ENCODE measurements around the gene PRMT1.
"Not testable (repeated sequence)": the region's sequence is repeated elsewhere in the genome, so short reads cannot be mapped to it uniquely, and the experiment has no call there.

Gene PRMT1

GRCh38 chr19:49677231-49677900 is at the start of gene PRMT1:
TSS of gene PRMT1 (plus strand) at chr19:49677271. CDS start at chr19:49677281, 10 bp downstream.
- DNase-seq (ENCODE audit: low spot score) = no peak

GRCh38 chr19:49629659-49630058 is 47.4 kb upstream of the PRMT1 start:
- DNase-seq (ENCODE audit: low spot score) = no peak

- DNase-seq (ENCODE audit: low spot score) = no peak
These were observed 46.0 kb upstream of the PRMT1 start for GRCh38 chr19:49631014-49631588.

- no peak for DNase-seq (ENCODE audit: low spot score)
These were observed 45.4 kb upstream of the PRMT1 start for GRCh38 chr19:49631610-49632192.

GRCh38 chr19:49632576-49632975 is 44.5 kb upstream of the PRMT1 start:
- no peak for DNase-seq (ENCODE audit: low spot score)

- DNase-seq (ENCODE audit: low spot score) = not testable (repeated sequence)
These were observed 43.8 kb upstream of the PRMT1 start for GRCh38 chr19:49633273-49633672.

GRCh38 chr19:49635530-49636232 is 41.4 kb upstream of the PRMT1 start:
- DNase-seq (ENCODE audit: low spot score) = no peak

GRCh38 chr19:49636233-49636932 is 40.7 kb upstream of the PRMT1 start:
- DNase-seq (ENCODE audit: low spot score) = no peak

- DNase-seq (ENCODE audit: low spot score) = peak; percentile 80
These were observed 39.0 kb upstream of the PRMT1 start for GRCh38 chr19:49637821-49638738.

- DNase-seq (ENCODE audit: low spot score) = no peak
These were observed 37.5 kb upstream of the PRMT1 start for GRCh38 chr19:49639401-49640112.

- DNase-seq (ENCODE audit: low spot score) = peak; percentile 100
These were observed 36.8 kb upstream of the PRMT1 start, which contains the start of gene RRAS for GRCh38 chr19:49640113-49640898. TSS of gene RRAS (minus strand) at chr19:49640143. CDS start at chr19:49640098, 45 bp downstream.

GRCh38 chr19:49641688-49642491 is 35.2 kb upstream of the PRMT1 start, which contains the start of gene SCAF1:
TSS of gene SCAF1 (plus strand) at chr19:49642209. CDS start at chr19:49645027, 2,818 bp downstream.
- peak; percentile 100 for DNase-seq (ENCODE audit: low spot score)

GRCh38 chr19:49642492-49643035 is 34.5 kb upstream of the PRMT1 start:
- no peak for DNase-seq (ENCODE audit: low spot score)

- no peak for DNase-seq (ENCODE audit: low spot score)
These were observed 33.6 kb upstream of the PRMT1 start for GRCh38 chr19:49643466-49643865.

GRCh38 chr19:49645592-49645991 is 31.5 kb upstream of the PRMT1 start:
- DNase-seq (ENCODE audit: low spot score) = no peak

GRCh38 chr19:49645995-49646394 is 31.1 kb upstream of the PRMT1 start:
- DNase-seq (ENCODE audit: low spot score) = no peak

GRCh38 chr19:49646586-49646985 is 30.5 kb upstream of the PRMT1 start:
- DNase-seq (ENCODE audit: low spot score) = no peak

Measured in ecto neural progenitor cell (in vitro differentiated cells).